Stimulated activated CD8-positive, alpha-beta memory T cell treated with anti-CD3 and anti-CD28 coated beads, Interleukin-7, amount 100 ng/mL, for 4 hours (primary cell): ENCODE data around the gene ZNF778.

Experiments used
- DNase-seq, 2 donors: peaks; one replicate each; pipeline ENCODE4 v3.0.0-alpha.2; 2020; ENCODE audit warnings: low read depth in 2 of 2

Gene ZNF778

GRCh38 chr16:89193576-89194293 is 23.8 kb upstream of the ZNF778 start:
- DNase-seq = no peak

DNA sequence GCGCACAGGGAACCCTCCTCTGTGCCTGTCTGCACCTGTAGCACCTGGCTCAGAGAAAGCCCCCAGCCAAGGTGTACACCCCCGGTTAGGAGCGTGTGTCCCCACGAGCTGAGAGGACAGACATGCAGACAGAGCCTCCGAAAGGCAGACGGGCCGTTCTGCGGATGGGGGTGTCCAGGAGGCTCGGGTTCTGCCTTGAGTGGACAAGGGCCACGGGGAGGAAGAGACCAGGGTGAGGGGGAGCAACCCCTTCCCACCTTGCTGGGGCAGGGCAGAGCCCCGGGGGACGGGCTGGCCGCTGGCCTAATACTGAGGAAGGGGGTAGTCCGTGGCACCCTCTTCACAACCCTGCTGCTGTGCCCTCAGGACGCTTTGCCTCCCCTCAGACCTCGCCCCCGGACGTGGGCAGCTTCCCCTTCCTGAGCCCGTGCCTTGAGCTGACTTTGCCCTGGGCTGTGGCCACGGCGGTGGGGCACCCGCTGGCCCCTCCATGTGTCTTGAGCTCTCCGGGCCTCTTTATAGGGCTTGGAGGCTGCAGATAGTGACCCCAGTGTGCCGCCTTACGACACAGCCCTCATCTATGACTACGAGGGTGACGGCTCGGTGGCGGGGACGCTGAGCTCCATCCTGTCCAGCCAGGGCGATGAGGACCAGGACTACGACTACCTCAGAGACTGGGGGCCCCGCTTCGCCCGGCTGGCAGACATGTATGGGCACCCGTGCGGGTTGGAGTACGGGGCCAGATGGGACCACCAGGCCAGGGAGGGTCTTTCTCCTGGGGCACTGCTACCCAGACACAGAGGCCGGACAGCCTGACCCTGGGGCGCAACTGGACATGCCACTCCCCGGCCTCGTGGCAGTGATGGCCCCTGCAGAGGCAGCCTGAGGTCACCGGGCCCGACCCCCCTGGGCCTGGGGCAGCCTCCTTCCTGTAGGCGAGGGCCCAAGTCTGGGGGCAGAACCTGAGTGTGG is 22.9 kb upstream of the ZNF778 start:
- no peak for DNase-seq

DNA sequence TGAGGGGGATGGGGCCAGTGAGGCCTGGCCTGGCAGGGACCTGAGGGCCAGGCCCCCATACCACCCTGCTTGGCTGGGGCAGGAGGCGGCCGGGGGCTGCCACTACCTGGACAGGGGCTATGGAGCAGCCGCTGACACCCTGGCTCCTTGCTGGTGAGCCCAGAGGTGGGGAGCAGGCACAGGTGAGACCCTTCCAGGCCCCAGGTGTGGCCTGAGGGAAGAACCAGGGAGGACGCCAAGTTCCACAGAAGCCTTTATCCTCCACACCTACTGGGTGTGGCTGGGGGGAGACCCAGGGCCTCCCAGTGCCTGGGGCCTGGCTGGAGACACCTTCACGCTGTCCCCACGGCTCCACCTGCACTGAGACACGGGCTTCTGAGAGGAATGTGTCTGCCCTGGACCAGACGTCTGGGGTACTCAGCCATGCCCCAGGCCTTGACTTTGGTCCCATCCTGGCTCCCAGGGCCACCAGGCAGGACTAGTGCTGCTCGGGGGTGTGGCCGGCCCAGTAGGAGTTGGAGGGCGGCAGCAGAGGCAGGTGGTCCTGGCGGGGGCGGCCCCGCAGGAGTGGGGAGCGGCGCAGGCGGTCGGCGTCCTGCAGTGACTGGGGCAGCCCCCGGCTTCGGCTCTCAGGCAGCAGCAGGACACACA is 21.9 kb upstream of the ZNF778 start:
- DNase-seq = no peak

DNA sequence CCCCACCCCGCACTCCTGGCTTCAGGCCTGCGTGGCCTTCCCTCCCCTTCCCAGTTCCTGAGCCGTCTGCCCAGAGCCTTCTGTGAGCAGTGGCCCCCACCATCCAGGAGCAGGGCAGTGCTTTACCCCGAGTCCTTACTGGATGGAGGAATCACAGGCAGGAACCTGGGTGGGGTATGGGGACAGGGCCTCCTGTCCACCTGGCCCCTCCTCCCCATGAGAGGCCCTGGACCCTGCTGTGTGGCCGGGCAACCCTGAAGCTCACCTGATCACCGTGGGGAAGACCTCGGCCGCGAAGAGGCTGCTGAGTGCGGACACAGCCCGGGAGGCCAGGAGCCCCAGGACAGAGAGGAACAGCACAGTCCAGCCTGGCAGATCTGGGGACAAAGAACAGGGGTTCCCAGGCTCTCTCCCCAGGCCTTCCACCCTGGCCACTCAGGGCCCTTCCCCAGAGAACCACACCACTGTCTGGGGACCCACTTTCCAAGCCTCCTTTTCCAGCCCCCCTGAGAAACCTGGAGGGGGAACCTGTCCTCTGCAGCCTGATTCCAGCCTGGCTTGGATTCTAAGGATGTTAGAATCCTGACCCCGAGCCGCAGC is 20.4 kb upstream of the ZNF778 start:
- no peak for DNase-seq

DNA sequence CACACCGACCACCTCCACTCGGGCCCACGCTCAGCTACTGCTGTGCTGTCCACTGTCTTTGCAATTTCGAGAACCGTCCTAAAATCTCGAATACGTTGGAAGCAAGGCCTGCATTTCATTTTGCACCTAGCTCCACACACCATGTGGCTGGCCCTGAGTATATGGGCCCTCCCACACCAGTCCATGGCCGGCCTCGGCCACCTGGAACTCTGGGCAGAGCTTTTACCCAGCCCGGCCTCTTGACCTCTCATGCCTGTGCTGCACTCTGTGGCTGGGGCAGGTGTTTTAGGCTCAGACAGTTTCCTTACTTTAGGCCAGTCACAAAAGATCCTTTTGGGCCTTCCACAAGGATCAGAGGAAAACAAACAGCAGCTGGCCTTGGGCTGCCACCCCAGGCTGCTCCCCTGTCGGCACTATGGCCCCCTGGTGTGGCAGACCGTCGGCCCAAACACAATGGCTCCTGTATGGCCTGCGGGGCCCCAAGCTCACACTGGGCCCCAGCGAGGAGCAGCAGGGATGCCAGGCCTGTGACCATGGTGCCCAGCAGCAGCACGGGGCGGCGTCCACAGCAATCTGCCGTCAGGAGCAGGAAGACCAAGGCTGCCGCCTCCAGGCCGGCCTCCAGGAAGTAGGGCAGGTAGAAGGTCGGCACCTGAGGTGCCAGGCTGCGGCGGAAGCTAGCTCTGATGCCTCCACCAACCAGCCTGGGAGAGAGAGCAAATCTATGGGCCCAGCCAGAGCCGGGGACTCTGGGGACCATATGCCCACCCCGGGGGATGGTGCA is 19.7 kb upstream of the ZNF778 start:
- DNase-seq = no peak

GRCh38 chr16:89198417-89199240 is 18.9 kb upstream of the ZNF778 start:
- no peak for DNase-seq

DNA sequence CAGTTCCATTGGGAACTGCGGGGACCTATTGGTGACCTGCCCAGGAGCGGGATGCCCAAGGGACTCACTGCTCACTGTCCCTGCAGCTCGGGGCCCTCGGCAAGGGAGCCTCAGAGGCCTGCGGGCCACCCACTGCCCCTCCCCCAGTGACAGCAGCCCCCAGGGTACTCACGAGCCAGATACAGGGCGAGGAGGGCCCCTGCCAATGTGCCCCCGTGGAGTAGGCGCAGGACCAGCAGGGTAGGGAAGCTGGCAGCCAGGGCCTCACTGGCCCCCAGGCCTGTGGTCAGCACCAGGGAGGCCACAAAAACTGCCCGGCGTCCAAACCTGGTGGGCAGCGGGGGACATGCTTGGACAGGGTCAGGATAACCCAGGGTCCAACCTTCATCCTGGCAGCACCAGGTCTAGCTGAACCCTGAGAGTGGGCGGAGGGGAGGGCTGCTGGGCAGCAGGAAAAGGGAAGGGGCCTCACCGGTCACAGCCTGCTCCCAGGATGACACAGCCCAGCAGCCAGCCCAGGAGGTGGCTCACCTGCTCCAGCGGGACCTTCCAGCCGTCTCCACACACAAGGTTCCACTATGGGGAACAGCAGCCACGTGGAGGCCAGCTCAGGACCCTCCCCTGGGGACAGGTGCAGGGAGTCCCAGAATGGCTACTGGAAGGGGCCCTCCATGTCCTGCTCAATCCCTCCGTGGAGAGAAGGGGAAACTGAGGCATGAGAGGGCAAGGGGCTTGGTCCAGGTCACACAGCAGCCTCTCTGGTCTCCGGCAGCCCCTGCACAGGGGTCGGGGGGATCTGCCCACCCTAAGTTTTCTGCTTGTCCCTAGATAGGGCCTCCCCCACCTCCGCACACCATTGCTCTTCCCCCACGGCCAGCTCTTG is 18.0 kb upstream of the ZNF778 start:
- no peak for DNase-seq

DNA sequence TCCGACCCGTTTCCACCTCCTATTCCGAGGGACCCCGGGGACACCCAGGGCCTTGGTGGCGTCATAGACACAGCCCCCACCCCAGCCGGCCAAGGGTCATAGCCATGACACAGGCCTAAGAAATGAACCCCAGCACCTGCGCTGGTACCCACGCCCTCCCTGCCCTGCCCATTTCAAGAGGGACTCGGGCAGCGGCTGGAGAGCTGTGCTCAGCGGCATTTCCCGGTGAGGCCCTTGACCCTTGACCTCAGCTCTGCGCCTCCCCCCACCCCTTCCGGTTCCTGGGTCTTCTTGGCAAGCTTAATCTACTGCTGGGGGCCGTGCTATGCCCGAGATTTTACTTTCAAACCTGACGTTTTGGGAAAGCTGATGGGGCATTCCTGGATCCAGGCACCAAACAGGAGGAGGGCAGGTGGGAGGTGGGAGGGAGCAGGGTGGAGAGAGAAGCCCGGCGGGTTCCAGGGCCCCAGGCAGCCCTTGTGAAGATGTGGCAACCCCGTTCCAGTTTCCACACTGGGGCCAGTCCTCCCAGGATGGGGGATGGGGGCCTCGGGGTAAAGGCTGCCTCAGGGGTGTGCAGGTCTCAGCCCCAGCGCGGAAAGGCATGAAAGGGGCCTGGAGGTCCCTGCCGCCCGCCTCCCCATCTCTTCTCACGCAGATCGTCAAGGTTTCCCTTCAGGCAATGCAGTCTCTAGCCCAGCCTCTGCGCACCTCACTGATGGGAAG is 17.2 kb upstream of the ZNF778 start, which contains the start of gene SLC22A31:
Gene SLC22A31 (minus strand): TSS at position 414 of the 726 bp plus-strand sequence. CDS start 36 bp downstream, at position 378.
- no peak for DNase-seq

GRCh38 chr16:89200850-89201411 is 16.6 kb upstream of the ZNF778 start:
- no peak for DNase-seq

DNA sequence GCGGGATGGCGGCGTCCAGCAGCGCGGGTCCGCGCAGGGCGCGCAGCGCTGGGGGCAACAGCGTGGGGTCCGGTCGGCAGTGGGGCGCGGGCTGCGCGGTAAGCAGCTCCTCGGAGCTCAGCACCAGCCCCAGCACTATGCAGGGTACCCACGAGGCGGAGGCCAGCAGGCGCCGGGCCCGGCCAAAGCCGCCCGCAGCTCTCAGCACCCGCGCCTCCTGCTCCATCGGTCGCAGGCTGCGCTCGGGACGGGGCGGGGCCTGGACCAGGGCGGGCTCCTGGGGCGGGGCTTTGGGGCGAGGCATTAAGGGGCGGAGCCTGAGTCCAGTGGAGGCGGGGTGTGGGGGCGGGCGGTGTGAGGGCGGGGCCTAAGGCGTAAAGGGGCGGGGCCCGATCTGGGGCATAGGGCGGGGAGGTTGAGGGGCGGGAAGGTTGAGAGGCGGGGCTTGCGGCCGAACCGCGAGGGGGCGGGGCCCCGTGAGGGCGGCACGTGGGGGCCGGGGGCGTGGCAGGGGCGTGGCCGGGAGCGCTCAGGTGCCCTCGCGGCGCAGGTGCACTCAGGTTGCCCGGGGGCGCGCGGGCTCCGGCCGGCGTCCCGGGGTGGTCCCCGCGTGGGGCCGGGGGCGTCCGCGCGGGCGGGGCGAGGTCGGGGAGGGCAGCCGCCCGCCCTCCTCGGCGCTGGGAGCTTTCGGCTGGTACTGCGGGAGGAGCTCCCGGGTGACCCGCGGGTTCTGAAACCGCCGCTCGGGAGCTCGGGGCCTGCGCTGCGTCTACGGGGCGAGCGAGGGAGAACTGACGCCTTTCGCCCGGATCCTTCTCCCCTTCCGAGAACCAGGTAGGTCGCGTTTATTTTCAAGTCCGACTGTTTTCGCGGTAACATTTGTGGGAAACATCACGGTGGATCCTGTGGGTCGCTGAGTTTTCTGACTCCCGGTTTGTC is 15.8 kb upstream of the ZNF778 start:
- DNase-seq = peak; percentile 41 to 64

DNA sequence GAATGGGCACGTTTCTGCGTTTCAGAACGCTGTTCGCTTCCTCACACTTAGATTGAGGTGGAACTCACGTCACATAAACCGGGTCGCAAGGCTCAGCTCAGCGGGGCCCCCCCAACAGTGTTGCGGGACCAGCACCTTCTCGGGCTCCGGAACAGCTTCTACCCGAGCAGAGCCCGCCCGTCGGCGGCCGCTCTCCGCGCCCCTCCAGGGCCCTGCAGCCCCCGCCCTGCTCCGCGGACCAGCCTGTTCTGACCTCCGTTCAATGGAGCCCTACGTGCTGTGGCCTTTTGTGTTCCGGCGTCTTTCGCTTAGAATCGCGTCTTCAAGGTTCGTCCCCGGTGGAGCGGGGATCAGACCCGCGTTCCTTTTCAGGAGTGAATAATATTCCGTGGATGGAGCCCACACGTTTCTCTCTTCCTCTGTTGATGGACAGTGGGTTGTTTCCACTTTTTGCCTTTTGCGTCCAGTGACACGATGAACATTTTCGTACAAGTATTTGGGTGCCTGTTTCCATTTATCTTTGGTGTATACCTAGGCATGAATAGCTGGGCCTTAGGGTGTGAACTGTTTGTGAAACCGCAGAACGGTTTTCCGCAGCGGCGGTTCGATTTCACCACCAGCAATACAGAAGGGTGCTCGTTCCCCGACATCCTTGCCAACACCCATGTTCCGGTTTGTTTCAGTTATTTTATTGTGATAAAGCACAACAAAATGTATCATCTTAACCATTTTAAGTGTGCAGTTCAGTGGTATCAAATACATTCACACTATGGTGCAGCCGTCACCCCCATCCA is 14.9 kb upstream of the ZNF778 start:
- DNase-seq = no peak

DNA sequence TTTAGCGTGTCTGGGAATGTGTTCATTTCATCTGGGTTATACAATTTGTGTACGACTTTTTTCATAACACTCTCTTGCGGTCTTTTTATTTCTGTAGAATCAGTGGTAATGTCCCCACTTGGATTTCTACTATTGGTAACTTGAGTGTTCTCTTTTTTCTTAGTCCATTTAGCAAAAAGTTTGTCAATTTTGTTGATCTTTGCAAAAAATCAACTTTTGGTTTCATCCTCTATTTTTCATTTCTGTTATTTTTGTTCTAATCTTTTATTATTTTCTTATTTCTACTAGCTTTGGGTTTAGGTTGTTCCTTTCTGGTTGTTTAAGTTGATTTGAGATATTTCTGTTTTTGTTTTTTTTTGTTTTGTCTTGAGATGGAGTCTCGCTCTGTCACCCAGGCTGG is 9.5 kb upstream of the ZNF778 start:
- no peak for DNase-seq

DNA sequence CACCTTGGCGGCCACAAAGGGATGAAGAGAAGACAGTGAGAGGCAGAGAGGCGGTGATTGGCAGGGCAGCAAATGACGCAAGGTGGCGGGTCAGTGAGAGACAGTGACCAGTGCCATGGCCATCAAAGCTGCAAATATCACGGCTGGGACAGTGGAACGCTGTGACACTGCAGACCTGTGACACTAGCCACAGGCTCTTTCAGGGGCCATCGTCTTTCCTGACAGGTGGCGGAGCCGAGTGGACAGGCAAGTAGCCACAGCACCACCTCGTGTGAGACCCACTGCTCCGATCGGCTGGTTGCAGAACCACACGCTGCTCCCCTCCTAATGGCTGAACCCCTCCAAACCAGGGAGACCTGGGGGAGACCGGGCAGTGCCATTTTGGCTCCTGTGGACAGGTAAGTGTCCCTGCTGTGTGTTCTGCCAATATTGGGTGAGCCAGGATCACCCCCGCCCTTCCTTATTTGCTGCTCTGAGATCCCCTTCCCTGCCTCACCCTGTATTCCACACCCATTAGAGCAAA is 7.9 kb upstream of the ZNF778 start:
- no peak for DNase-seq

DNA sequence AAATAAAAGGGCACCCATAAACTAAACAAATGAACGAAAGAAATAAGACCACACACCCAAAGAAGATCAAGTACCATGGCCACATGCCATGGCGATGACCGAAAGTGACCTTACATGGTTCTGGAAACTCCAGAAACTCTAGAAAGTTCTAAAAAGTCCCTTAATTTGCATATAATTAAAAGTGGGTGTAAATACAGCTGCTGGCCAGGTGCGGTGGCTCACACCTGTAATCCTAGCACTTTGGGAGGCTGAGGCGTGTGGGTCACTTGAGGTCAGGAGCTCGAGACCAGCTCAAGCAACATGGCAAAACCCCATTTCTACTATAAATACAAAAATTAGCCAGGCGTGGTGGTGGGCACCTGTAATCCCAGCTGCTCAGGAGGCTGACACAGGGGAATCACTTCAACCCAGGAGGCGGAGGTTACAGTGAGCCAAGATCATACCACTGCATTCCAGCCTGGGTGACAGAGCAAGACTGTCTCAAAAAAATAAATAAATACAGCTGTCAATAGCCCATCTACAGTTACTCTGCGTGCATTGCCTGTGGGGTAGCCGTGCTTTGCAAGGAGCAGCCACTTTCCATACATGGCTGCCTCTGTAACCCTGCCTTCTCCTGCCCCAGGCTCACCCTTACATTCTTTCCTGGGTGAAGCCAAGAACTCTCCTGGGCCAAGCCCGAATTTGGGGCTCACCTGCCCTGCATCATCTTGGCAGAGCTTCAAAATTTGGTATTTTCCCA is 7.2 kb upstream of the ZNF778 start:
- no peak for DNase-seq

DNA sequence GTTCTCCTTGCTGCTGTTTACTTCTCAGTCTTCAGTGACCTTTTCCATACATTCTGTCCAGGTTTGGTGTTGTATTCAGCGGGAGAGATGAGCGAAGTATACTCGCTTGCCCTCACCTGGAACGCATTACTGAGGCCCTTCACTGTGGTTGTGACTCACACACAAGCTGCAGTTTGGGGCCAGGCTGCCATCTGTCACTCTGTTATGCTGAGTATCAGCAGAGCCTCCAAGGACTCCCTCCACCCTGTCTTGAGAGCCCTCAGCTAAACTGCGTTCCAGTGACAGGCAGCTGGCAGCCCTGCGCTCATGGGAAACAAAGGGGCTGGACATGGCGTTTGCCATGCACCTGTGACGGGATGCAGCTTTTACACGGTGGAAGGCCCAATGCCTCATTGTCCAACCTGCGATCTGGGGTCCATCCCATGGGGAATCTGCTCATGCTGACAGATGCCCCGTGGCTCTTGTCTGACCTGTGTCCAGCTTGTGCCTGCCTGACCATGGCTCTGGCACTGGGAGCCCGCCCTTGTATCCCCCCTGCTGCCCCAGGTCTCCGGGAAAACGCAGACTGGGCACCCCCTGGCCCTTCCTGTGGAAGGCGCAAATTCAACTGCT is 6.5 kb upstream of the ZNF778 start:
- DNase-seq = no peak
